Lung (tissue), 12 donors: ENCODE data around the gene NRG3. TPM values are rescaled to one million over a fixed set of nuclear protein-coding genes. Genes with fewer than 3 reads are reported as not detected.

Experiments
- ATAC-seq: fragments of 200-7000 bp; cut with Tn5 transposase; one replicate; pipeline ENCODE4 v1.9.1; 2020; ENCODE audit warnings: moderate number of reproducible peaks; ENCODE audit not compliant: insufficient read depth, low FRiP score
- DNase-seq, 3 donors: peaks; one replicate each; pipeline ENCODE4 v3.0.0-alpha.2; 2013 to 2017
- H3K27ac ChIP-seq, 2 donors: one replicate each; pipeline ENCODE4 v1.5.1; 2013; ENCODE audit warnings: mild to moderate bottlenecking in 2 of 2, moderate library complexity in 2 of 2, control low read depth in 1 of 2, inconsistent platforms in 1 of 2, low read depth in 1 of 2, low read length in 1 of 2
- H3K27me3 ChIP-seq, 3 donors: one replicate each; pipeline ENCODE4 v1.5.1; 2013; ENCODE audit warnings: low read length in 2 of 3; ENCODE audit not compliant: control insufficient read depth in 3 of 3, insufficient read depth in 3 of 3
- H3K36me3 ChIP-seq, 4 donors: one replicate each; pipeline ENCODE4 v1.5.1; 2013; ENCODE audit warnings: low read length in 4 of 4, mild to moderate bottlenecking in 1 of 4, moderate library complexity in 1 of 4; ENCODE audit not compliant: control insufficient read depth in 4 of 4, insufficient read depth in 4 of 4
- H3K4me1 ChIP-seq, 5 donors: one replicate each; pipeline ENCODE4 v1.5.1; 2013; ENCODE audit warnings: low read length in 5 of 5, mild to moderate bottlenecking in 2 of 5, moderate library complexity in 1 of 5; ENCODE audit not compliant: control insufficient read depth in 5 of 5, insufficient read depth in 5 of 5
- H3K4me3 ChIP-seq: one replicate; pipeline ENCODE4 v1.5.1; 2013; ENCODE audit warnings: mild to moderate bottlenecking, control low read depth, moderate library complexity
- H3K9ac ChIP-seq, 2 donors: one replicate each; pipeline ENCODE4 v1.5.1; 2013; ENCODE audit warnings: low read length in 2 of 2, control low read depth in 1 of 2; ENCODE audit not compliant: insufficient read depth in 1 of 2
- H3K9me3 ChIP-seq, 4 donors: one replicate each; pipeline ENCODE4 v1.5.1; 2013; ENCODE audit warnings: low read length in 3 of 4, mild to moderate bottlenecking in 1 of 4, moderate library complexity in 1 of 4; ENCODE audit not compliant: control insufficient read depth in 4 of 4, insufficient read depth in 3 of 4
- WGBS, 2 donors: extraction: QIAGEN DNeasy Blood & Tissue Kit; methylation state at CpG; one replicate each; pipeline ENCODE4 v1.1.7; 2013; 5-methylcytosine and 5-hydroxymethylcytosine counted together
- polyA plus RNA-seq, 2 donors: library from polyadenylated mRNA; stranded (reverse); fragments of 200-250 nt; gene quantifications; one replicate each; pipeline ENCODE4 v1.2.1, GENCODE V29; 2013
- total RNA-seq, 2 donors: library from RNA; depleted of rRNA in 1 of 2; stranded (reverse); fragments of >200 nt in 1 of 2; gene quantifications; one replicate each; pipeline ENCODE4 v1.2.1, GENCODE V29; 2014 to 2021
- TF ChIP-seq, protein P1 (sequence below): IDR thresholded peaks from 2 replicates; pipeline ENCODE4 v1.5.1; 2012; ENCODE audit warnings: mild to moderate bottlenecking; ENCODE audit errors: control extremely low read depth, extremely low read depth
- donor health status: control.
- donor health status: control.
- donor health status: Bipolar disorder and iron deficiency.
- donor health status: healthy.
- donor health status: DM: yes; HTN: yes; CAD: no.

The NRG3 gene
- total and polyA plus RNA-seq, 4 donors = 0.49 to 2.0 (median 0.84) TPM

GRCh38 chr10:82866424-82867020 is 991.5 kb downstream of the NRG3 start:
- Histone ChIP-seq H3K9me3 (no peaks in the 10 kb centered on the region), H3K27me3 (no peaks in the 10 kb centered on the region), H3K4me1 (no peaks in the 10 kb centered on the region), H3K36me3 (no peaks in the 10 kb centered on the region), H3K9ac (no peak overlapping the region), H3K27ac (no peak overlapping the region), H3K4me3 (no peak overlapping the region)
- DNase-seq = no peak
- TF ChIP-seq, protein P1, sequence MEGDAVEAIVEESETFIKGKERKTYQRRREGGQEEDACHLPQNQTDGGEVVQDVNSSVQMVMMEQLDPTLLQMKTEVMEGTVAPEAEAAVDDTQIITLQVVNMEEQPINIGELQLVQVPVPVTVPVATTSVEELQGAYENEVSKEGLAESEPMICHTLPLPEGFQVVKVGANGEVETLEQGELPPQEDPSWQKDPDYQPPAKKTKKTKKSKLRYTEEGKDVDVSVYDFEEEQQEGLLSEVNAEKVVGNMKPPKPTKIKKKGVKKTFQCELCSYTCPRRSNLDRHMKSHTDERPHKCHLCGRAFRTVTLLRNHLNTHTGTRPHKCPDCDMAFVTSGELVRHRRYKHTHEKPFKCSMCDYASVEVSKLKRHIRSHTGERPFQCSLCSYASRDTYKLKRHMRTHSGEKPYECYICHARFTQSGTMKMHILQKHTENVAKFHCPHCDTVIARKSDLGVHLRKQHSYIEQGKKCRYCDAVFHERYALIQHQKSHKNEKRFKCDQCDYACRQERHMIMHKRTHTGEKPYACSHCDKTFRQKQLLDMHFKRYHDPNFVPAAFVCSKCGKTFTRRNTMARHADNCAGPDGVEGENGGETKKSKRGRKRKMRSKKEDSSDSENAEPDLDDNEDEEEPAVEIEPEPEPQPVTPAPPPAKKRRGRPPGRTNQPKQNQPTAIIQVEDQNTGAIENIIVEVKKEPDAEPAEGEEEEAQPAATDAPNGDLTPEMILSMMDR = no peak
- 67 to 68% methylated on average over 6 of the region's 6 CpGs for WGBS, 2 donors
- ATAC-seq = no peak

DNA sequence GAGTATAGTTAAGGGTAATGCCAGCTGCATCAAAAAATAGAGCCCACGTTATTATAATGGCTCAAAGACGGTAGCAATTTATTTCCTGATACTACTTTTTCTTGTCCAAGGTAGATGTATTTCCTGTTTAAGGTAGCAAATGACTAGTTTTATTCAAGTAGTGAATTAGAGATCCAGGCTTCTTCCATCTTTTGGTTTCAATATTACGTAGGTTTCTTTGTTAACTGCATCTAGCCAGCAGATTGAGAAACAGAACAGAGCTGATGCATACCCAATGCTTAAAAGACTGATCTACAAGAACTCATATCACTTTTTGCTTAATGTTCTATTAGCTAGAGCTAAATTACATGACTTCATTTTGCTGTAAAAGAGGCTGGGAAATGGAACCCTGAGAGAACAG is 992.1 kb downstream of the NRG3 start:
- H3K27ac ChIP-seq = no peak overlapping the region
- H3K36me3 ChIP-seq = no peaks in the 10 kb centered on the region
- H3K9me3 ChIP-seq = no peaks in the 10 kb centered on the region
- TF ChIP-seq, protein P1 = no peak
- ATAC-seq (no peak), DNase-seq (no peak)
- H3K4me3 ChIP-seq = no peak overlapping the region
- H3K9ac ChIP-seq = no peak overlapping the region
- 83 to 85% methylated on average over 3 of the region's 3 CpGs for WGBS, 2 donors
- no peaks in the 10 kb centered on the region for H3K4me1 ChIP-seq
- H3K27me3 ChIP-seq = no peaks in the 10 kb centered on the region

GRCh38 chr10:82874671-82875070 is 999.7 kb downstream of the NRG3 start:
- Histone ChIP-seq H3K4me3 (no peak overlapping the region), H3K36me3 (no peaks in the 10 kb centered on the region), H3K27me3 (no peaks in the 10 kb centered on the region), H3K4me1 (no peaks in the 10 kb centered on the region), H3K27ac (no peak overlapping the region), H3K9ac (no peak overlapping the region), H3K9me3 (no peaks in the 10 kb centered on the region)
- DNase-seq (no peak), ATAC-seq (no peak)
- TF ChIP-seq, protein P1 = no peak
- WGBS, 2 donors = 100% methylated on average over 1 of the region's 1 CpG

DNA sequence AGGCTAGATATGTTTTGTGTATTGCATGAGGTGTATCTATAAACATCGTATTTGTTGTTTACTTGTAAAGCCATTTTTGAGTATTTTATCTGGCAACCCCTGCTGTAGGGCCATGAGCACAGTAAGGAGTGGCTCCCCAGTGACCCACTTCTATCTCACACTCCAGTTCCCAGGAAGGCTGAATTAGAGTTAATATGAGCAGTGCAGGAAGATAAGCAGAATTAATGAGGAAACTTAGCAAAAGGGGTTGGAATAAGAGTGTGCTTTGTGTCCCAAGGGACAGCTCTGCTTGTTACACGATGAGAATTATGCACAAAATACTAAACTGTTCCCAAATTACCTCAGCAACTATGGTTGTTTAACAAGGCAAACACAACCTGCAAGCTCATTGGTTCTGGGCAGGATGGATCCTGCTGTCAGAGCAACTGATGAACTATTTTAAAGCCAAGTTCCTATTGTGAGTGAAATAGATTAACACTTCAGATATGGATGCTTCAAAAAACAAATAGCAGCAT is 1005.8 kb downstream of the NRG3 start:
- TF ChIP-seq, protein P1 = no peak

More for the DNA sequence above, 1005.8 kb downstream of the NRG3 start:
- ATAC-seq (no peak), DNase-seq (no peak)
- Histone ChIP-seq H3K4me1 (no peaks in the 10 kb centered on the region), H3K36me3 (no peaks in the 10 kb centered on the region), H3K9ac (no peak overlapping the region), H3K27me3 (no peaks in the 10 kb centered on the region), H3K4me3 (no peak overlapping the region), H3K27ac (no peak overlapping the region), H3K9me3 (no peaks in the 10 kb centered on the region)
- 70 to 76% methylated on average over 2 of the region's 2 CpGs for WGBS, 2 donors
